Hepatocyte (in vitro differentiated cells): ENCODE results near the gene ACVR2A. TPM values are rescaled to one million over a fixed set of nuclear protein-coding genes. Genes with fewer than 3 reads are reported as not detected.

Source experiments
- DNase-seq: peaks from one replicate; pipeline ENCODE4 v3.0.0-alpha.2; 2016; ENCODE audit warnings: low spot score
- H2AFZ ChIP-seq: fragments of 200-600 bp; sonication (generic); 2 replicates; pipeline ENCODE4 v1.6.0; 2016; ENCODE audit warnings: antibody characterized with exemption, mild to moderate bottlenecking
- H3K27ac ChIP-seq: fragments of 200-600 bp; sonication (generic); 2 replicates; pipeline ENCODE4 v1.5.1; 2016; ENCODE audit warnings: mild to moderate bottlenecking
- H3K27me3 ChIP-seq: fragments of 200-600 bp; sonication (generic); 2 replicates; pipeline ENCODE4 v1.6.1; 2016
- H3K36me3 ChIP-seq: fragments of 200-600 bp; sonication (generic); replicated peaks from 2 replicates; pipeline ENCODE4 v1.5.1; 2016; ENCODE audit warnings: low read depth; ENCODE audit not compliant: insufficient read depth
- H3K4me1 ChIP-seq: fragments of 200-600 bp; sonication (generic); 2 replicates; pipeline ENCODE4 v1.5.1; 2016; ENCODE audit warnings: mild to moderate bottlenecking, moderate library complexity; ENCODE audit not compliant: insufficient read depth
- H3K4me2 ChIP-seq: fragments of 200-600 bp; sonication (generic); 2 replicates; pipeline ENCODE4 v1.6.0; 2016
- H3K4me3 ChIP-seq: fragments of 200-600 bp; sonication (generic); 2 replicates; pipeline ENCODE4 v1.5.1; 2016; ENCODE audit warnings: mild to moderate bottlenecking
- H3K79me2 ChIP-seq: fragments of 200-600 bp; sonication (generic); 2 replicates; pipeline ENCODE4 v1.6.0; 2017; ENCODE audit warnings: mild to moderate bottlenecking
- H3K9me2 ChIP-seq: fragments of 200-600 bp; sonication (generic); replicated peaks from 2 replicates; pipeline ENCODE4 v1.6.0; 2017; ENCODE audit warnings: mild to moderate bottlenecking; ENCODE audit not compliant: insufficient read depth
- H3K9me3 ChIP-seq: fragments of 200-600 bp; sonication (generic); 2 replicates; pipeline ENCODE4 v1.5.1; 2016; ENCODE audit warnings: low read depth, mild to moderate bottlenecking
- H4K20me1 ChIP-seq: fragments of 200-600 bp; sonication (generic); 2 replicates; pipeline ENCODE4 v1.6.0; 2016; ENCODE audit warnings: mild to moderate bottlenecking; ENCODE audit not compliant: insufficient read depth, poor library complexity, severe bottlenecking
- CTCF ChIP-seq: fragments of 200-600 bp; sonication (generic); IDR thresholded peaks from 2 replicates; pipeline ENCODE4 v1.5.1; 2016; ENCODE audit warnings: antibody characterized with exemption, mild to moderate bottlenecking; ENCODE audit not compliant: poor library complexity
- EZH2 ChIP-seq: fragments of 200-600 bp; sonication (generic); IDR thresholded peaks from 2 replicates; pipeline ENCODE4 v1.6.1; 2016; ENCODE audit warnings: antibody characterized with exemption, mild to moderate bottlenecking, borderline replicate concordance
- EZH2phosphoT487 ChIP-seq: fragments of 200-600 bp; sonication (generic); IDR thresholded peaks from one replicate; pipeline ENCODE4 v1.6.1; 2018; ENCODE audit warnings: antibody characterized with exemption, mild to moderate bottlenecking, low read depth, moderate library complexity; ENCODE audit not compliant: unreplicated experiment, severe bottlenecking
- WGBS: methylation state at CpG from one replicate; pipeline ENCODE4 v1.1.6; 2016; ENCODE audit warnings: low lambda C conversion rate; ENCODE audit errors: missing lambda C conversion rate; 5-methylcytosine and 5-hydroxymethylcytosine counted together
- polyA plus RNA-seq: library from polyadenylated mRNA; unstranded; fragments of >200 nt; fragmentation: Nextera tagmentation; extraction: Ambion mirVana; gene quantifications from 2 replicates; pipeline ENCODE4 v1.2.1, GENCODE V29; 2016
- total RNA-seq: library from RNA; depleted of rRNA; stranded (reverse); fragments of >200 nt; gene quantifications from 2 replicates; pipeline ENCODE4 v1.2.3, GENCODE V29; 2014

ACVR2A gene
- total and polyA plus RNA-seq, 2 experiments from 2014 or later = 21.9 to 43.0 TPM

DNA sequence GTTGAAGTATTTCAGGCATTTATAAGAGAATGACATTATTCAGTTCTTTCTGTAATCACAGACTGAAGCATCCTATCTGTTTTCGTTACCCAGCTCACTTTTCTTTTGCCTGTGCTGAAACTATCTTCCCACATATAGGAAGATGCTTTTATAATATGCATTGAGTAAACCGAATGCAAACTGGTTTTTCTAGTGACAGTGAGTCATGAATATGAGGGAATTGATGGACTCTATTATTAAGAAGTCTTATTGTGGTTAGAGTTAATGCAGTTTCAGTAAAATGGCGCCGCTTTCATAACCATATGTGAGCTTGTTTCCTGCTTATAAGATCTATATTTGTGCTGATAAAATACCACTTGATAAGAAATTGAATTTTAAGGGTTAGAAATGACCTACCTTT is 59.2 kb downstream of the ACVR2A start:
- TF ChIP-seq EZH2phosphoT487 = no peak
- no peak for TF ChIP-seq EZH2
- Histone ChIP-seq H3K4me1 (no peaks in the 10 kb centered on the region), H3K27me3 (no peaks in the 10 kb centered on the region), H3K9me2 (no peaks in the 10 kb centered on the region), H3K4me2 (no peak overlapping the region), H3K4me3 (no peak overlapping the region), H3K9me3 (no peaks in the 10 kb centered on the region), H4K20me1 (no peaks in the 10 kb centered on the region), H3K79me2 (peaks cover 36% of the 10 kb centered on the region), H2AFZ (no peak overlapping the region), H3K27ac (no peak overlapping the region), H3K36me3 (no peaks in the 10 kb centered on the region)
- WGBS = 90% methylated on average over 4 of the region's 4 CpGs
- no peak for DNase-seq

GRCh38 chr2:147909178-147909577 is 64.3 kb downstream of the ACVR2A start:
- Histone ChIP-seq H3K36me3 (no peaks in the 10 kb centered on the region), H3K9me3 (no peaks in the 10 kb centered on the region), H3K4me3 (no peak overlapping the region), H3K27me3 (no peaks in the 10 kb centered on the region), H3K27ac (no peak overlapping the region), H2AFZ (no peak overlapping the region), H4K20me1 (no peaks in the 10 kb centered on the region), H3K4me2 (no peak overlapping the region), H3K4me1 (peaks cover 4% of the 10 kb centered on the region), H3K9me2 (no peaks in the 10 kb centered on the region), H3K79me2 (peaks cover 34% of the 10 kb centered on the region)
- no peak for TF ChIP-seq CTCF
- no peak for TF ChIP-seq EZH2phosphoT487
- no peak for TF ChIP-seq EZH2
- WGBS = 100% methylated on average over 2 of the region's 2 CpGs
- DNase-seq = no peak

GRCh38 chr2:147910990-147911473 is 66.2 kb downstream of the ACVR2A start:
- peak; percentile 82 for DNase-seq
- TF ChIP-seq EZH2phosphoT487 (no peak), CTCF (peak; percentile 91)
- Histone ChIP-seq H2AFZ (no peak overlapping the region), H3K27me3 (no peaks in the 10 kb centered on the region), H3K4me1 (peaks cover 4% of the 10 kb centered on the region), H4K20me1 (no peaks in the 10 kb centered on the region), H3K9me3 (no peaks in the 10 kb centered on the region), H3K79me2 (peaks cover 30% of the 10 kb centered on the region), H3K4me2 (no peak overlapping the region), H3K9me2 (no peaks in the 10 kb centered on the region), H3K36me3 (no peaks in the 10 kb centered on the region), H3K27ac (no peak overlapping the region), H3K4me3 (no peak overlapping the region)
- 0% methylated on average over 2 of the region's 2 CpGs for WGBS

- Histone ChIP-seq H3K27me3 (no peaks in the 10 kb centered on the region), H3K27ac (no peak overlapping the region), H3K9me2 (no peaks in the 10 kb centered on the region), H3K4me2 (no peak overlapping the region), H3K4me1 (peaks cover 4% of the 10 kb centered on the region), H3K36me3 (no peaks in the 10 kb centered on the region), H3K4me3 (no peak overlapping the region), H2AFZ (no peak overlapping the region), H4K20me1 (no peaks in the 10 kb centered on the region), H3K79me2 (peaks cover 16% of the 10 kb centered on the region), H3K9me3 (no peaks in the 10 kb centered on the region)
- TF ChIP-seq EZH2phosphoT487 = no peak
- TF ChIP-seq EZH2 = no peak
- no peak for TF ChIP-seq CTCF
- 50% methylated on average over 3 of the region's 3 CpGs for WGBS
- no peak for DNase-seq
These were observed 69.1 kb downstream of the ACVR2A start for GRCh38 chr2:147913701-147914480.
